IMR-90 (cell line): ENCODE measurements around the gene SLF1. TPM values are rescaled to one million over a fixed set of nuclear protein-coding genes. Genes with fewer than 3 reads are reported as not detected.
A peak's percentile ranks its signal among the peaks of the same experiment; 100 is the strongest.

Source experiments
- ATAC-seq: fragments of 200-7000 bp; cut with Tn5 transposase; 2 replicates; pipeline ENCODE4 v1.9.1; 2020; ENCODE audit warnings: low read depth, mild to moderate bottlenecking, moderate library complexity
- BruUV-seq: library from RNA; stranded (reverse); fragments of 400-500 nt; replicated peaks from 2 replicates; lab custom pipeline; 2021; lab: Mats Ljungman, UMichigan
- CTCF ChIA-PET: fragments of 300-600 bp; formaldehyde crosslinking; extraction: SDS; loops from one replicate; lab custom pipeline; 2021; ENCODE audit warnings: antibody characterized with exemption; lab: Yijun Ruan, JAX
- POLR2A ChIA-PET: fragments of 300-600 bp; sonication (Branson Sonifier 250); formaldehyde crosslinking; loops from one replicate; lab custom pipeline; 2022; ENCODE audit warnings: antibody characterized with exemption; ENCODE audit not compliant: unreplicated experiment; lab: Charles Lee
- DNase-seq: peaks from one replicate; pipeline ENCODE4 v3.0.0; 2013
- H2AFZ ChIP-seq: replicated peaks from 2 replicates; pipeline ENCODE3; 2013; ENCODE audit warnings: low read length, mild to moderate bottlenecking; ENCODE audit not compliant: poor library complexity
- H2AK5ac ChIP-seq: 2 replicates; pipeline ENCODE4 v1.6.1; 2013; ENCODE audit warnings: low read depth, low read length, inconsistent platforms
- H2AK9ac ChIP-seq: replicated peaks from 2 replicates; pipeline ENCODE3; 2013; ENCODE audit warnings: mild to moderate bottlenecking, low read depth, low read length, moderate library complexity; ENCODE audit not compliant: poor library complexity
- H2BK120ac ChIP-seq: 2 replicates; pipeline ENCODE4 v1.6.1; 2013; ENCODE audit warnings: low read depth, low read length, inconsistent platforms
- H2BK15ac ChIP-seq: 3 replicates; pipeline ENCODE4 v1.6.1; 2013; ENCODE audit warnings: low read depth, low read length, inconsistent platforms
- H2BK20ac ChIP-seq: 2 replicates; pipeline ENCODE4 v1.6.1; 2013; ENCODE audit warnings: low read depth, mild to moderate bottlenecking, inconsistent platforms, low read length, moderate library complexity
- H2BK5ac ChIP-seq: 2 replicates; pipeline ENCODE4 v1.6.1; 2013; ENCODE audit warnings: mild to moderate bottlenecking, low read depth, low read length, inconsistent platforms; ENCODE audit not compliant: poor library complexity, severe bottlenecking
- H3K14ac ChIP-seq: replicated peaks from 2 replicates; pipeline ENCODE4 v1.6.1; 2013; ENCODE audit warnings: low read depth, low read length, inconsistent platforms
- H3K18ac ChIP-seq: 2 replicates; pipeline ENCODE4 v1.6.1; 2013; ENCODE audit warnings: low read depth, low read length, control low read depth
- H3K23ac ChIP-seq: 2 replicates; pipeline ENCODE4 v1.6.1; 2013; ENCODE audit warnings: low read depth, low read length, inconsistent platforms
- H3K27ac ChIP-seq: 2 replicates; pipeline ENCODE4 v1.5.1; 2013; ENCODE audit warnings: mild to moderate bottlenecking, control low read depth, low read length; ENCODE audit not compliant: insufficient read depth
- H3K27me3 ChIP-seq: 2 replicates; pipeline ENCODE4 v1.6.1; 2013; ENCODE audit warnings: low read length; ENCODE audit not compliant: control insufficient read depth, insufficient read depth
- H3K36me3 ChIP-seq: 2 replicates; pipeline ENCODE4 v1.6.1; 2013; ENCODE audit warnings: low read length, mixed read lengths; ENCODE audit not compliant: control insufficient read depth, insufficient read depth
- H3K4ac ChIP-seq: 2 replicates; pipeline ENCODE4 v1.6.1; 2013; ENCODE audit warnings: low read depth, low read length, inconsistent platforms
- H3K4me1 ChIP-seq: 2 replicates; pipeline ENCODE4 v1.6.1; 2013; ENCODE audit warnings: low read length, mixed read lengths; ENCODE audit not compliant: control insufficient read depth, insufficient read depth
- H3K4me2 ChIP-seq: 2 replicates; pipeline ENCODE4 v1.6.1; 2013; ENCODE audit warnings: low read depth, mild to moderate bottlenecking, control low read depth, low read length, moderate library complexity
- H3K4me3 ChIP-seq: 2 replicates; pipeline ENCODE4 v1.5.1; 2013; ENCODE audit warnings: low read depth, mild to moderate bottlenecking, control low read depth, low read length, moderate library complexity; ENCODE audit not compliant: insufficient read depth
- H3K56ac ChIP-seq: 2 replicates; pipeline ENCODE4 v1.6.1; 2013; ENCODE audit warnings: low read length, inconsistent platforms; ENCODE audit not compliant: insufficient read depth; ENCODE audit errors: extremely low read depth
- H3K79me1 ChIP-seq, 2 experiments: 2 replicates each; pipeline ENCODE4 v1.6.1; 2013; ENCODE audit warnings: low read length in 2 of 2, inconsistent platforms in 1 of 2, low read depth in 1 of 2
- H3K9ac ChIP-seq: 2 replicates; pipeline ENCODE4 v1.6.1; 2013; ENCODE audit warnings: low read depth, low read length, control low read depth
- H3K9me1 ChIP-seq: 2 replicates; pipeline ENCODE4 v1.6.1; 2013; ENCODE audit warnings: low read length, inconsistent platforms; ENCODE audit not compliant: insufficient read depth
- H3K9me3 ChIP-seq: 2 replicates; pipeline ENCODE4 v1.6.1; 2013; ENCODE audit warnings: low read length; ENCODE audit not compliant: control insufficient read depth, insufficient read depth
- H4K20me1 ChIP-seq: 2 replicates; pipeline ENCODE4 v1.6.1; 2013; ENCODE audit warnings: low read length, inconsistent platforms; ENCODE audit not compliant: insufficient read depth
- H4K5ac ChIP-seq: 2 replicates; pipeline ENCODE4 v1.6.1; 2013; ENCODE audit warnings: mild to moderate bottlenecking, low read depth, low read length, control low read depth
- H4K8ac ChIP-seq, 2 experiments: 2 replicates each; pipeline ENCODE4 v1.6.1; 2013; ENCODE audit warnings: low read depth in 2 of 2, low read length in 2 of 2, control low read depth in 1 of 2, inconsistent platforms in 1 of 2
- H4K91ac ChIP-seq: 2 replicates; pipeline ENCODE4 v1.6.1; 2013; ENCODE audit warnings: low read depth, low read length, inconsistent platforms; ENCODE audit not compliant: insufficient read depth
- BHLHE40 ChIP-seq: fragments of 150-350 bp; IDR thresholded peaks from 2 replicates; pipeline ENCODE4 v1.6.1; 2016; ENCODE audit warnings: mild to moderate bottlenecking, low read depth, low read length
- CEBPB ChIP-seq: IDR thresholded peaks from 2 replicates; pipeline ENCODE4 v1.6.1; 2012; ENCODE audit warnings: low read depth, low read length, improper control_type of control experiment
- FOS ChIP-seq: fragments of 150-350 bp; IDR thresholded peaks from 2 replicates; pipeline ENCODE4 v1.6.1; 2016; ENCODE audit warnings: low read depth, low read length
- MXI1 ChIP-seq: IDR thresholded peaks from 2 replicates; pipeline ENCODE4 v1.6.1; 2012; ENCODE audit warnings: low read depth, mild to moderate bottlenecking, low read length, moderate library complexity, borderline replicate concordance
- RAD21 ChIP-seq: IDR thresholded peaks from 2 replicates; pipeline ENCODE4 v1.6.1; 2012; ENCODE audit warnings: low read length, improper control_type of control experiment
- RFX5 ChIP-seq: IDR thresholded peaks from 2 replicates; pipeline ENCODE4 v1.8.0; 2012; ENCODE audit warnings: low read depth, mild to moderate bottlenecking, low read length, moderate library complexity
- WGBS, 2 experiments: methylation state at CpG; one replicate each; pipeline versions ENCODE4 v1.1.5 to v1.1.7; 2013; ENCODE audit warnings: missing lambda C conversion rate in 2 of 2; ENCODE audit not compliant: insufficient read length in 1 of 2; ENCODE audit errors: extremely low coverage in 2 of 2; 5-methylcytosine and 5-hydroxymethylcytosine counted together
- dilution Hi-C: fragments of 300-500 bp; cut with HindIII; formaldehyde crosslinking; loops from one replicate; pipeline ENCODE4 v1.14.3; 2018; ENCODE audit warnings: low sequenced_read_pairs; ENCODE audit not compliant: unreplicated experiment
- in situ Hi-C: fragments of 300-500 bp; cut with MboI; formaldehyde crosslinking; loops from 3 replicates; pipeline ENCODE4 v1.14.3; 2019; ENCODE audit warnings: low sequenced_read_pairs, inconsistent platforms, mixed read lengths
- intact Hi-C: fragments of 100-400 bp; cut with micrococcal nuclease; formaldehyde crosslinking; loops from 2 replicates; pipeline ENCODE4 v1.10.0; 2022
- polyA plus RNA-seq, 3 experiments: library from polyadenylated mRNA; depleted of rRNA; stranded (reverse); fragments of >200 nt; gene quantifications; 2 replicates each; pipeline ENCODE4 v1.2.3, GENCODE V29; 2012; ENCODE audit warnings: low replicate concordance in 1 of 3
- total RNA-seq: library from RNA; depleted of rRNA; stranded (reverse); fragments of >200 nt; gene quantifications from 2 replicates; pipeline ENCODE4 v1.2.3, GENCODE V29; 2012
- TF ChIP-seq, protein P1 (sequence below): fragments of 150-350 bp; IDR thresholded peaks from 2 replicates; pipeline ENCODE4 v1.6.1; 2016; ENCODE audit warnings: low read depth, mild to moderate bottlenecking, low read length, moderate library complexity, borderline replicate concordance
- TF ChIP-seq, protein P2 (sequence below): conservative IDR thresholded peaks from 2 replicates; pipeline ENCODE4 v1.5.1; 2012; ENCODE audit warnings: mild to moderate bottlenecking, low read depth, low read length, improper control_type of control experiment
- TF ChIP-seq, protein P3 (sequence below): fragments of 150-350 bp; IDR thresholded peaks from 2 replicates; pipeline ENCODE4 v1.6.1; 2017; ENCODE audit warnings: mild to moderate bottlenecking, antibody characterized with exemption, low read length, low read depth

Gene SLF1
- total and polyA plus RNA-seq, 2 of the 4 experiments (the other 2 are of a cell fraction) = 1.9 to 3.4 TPM

DNA sequence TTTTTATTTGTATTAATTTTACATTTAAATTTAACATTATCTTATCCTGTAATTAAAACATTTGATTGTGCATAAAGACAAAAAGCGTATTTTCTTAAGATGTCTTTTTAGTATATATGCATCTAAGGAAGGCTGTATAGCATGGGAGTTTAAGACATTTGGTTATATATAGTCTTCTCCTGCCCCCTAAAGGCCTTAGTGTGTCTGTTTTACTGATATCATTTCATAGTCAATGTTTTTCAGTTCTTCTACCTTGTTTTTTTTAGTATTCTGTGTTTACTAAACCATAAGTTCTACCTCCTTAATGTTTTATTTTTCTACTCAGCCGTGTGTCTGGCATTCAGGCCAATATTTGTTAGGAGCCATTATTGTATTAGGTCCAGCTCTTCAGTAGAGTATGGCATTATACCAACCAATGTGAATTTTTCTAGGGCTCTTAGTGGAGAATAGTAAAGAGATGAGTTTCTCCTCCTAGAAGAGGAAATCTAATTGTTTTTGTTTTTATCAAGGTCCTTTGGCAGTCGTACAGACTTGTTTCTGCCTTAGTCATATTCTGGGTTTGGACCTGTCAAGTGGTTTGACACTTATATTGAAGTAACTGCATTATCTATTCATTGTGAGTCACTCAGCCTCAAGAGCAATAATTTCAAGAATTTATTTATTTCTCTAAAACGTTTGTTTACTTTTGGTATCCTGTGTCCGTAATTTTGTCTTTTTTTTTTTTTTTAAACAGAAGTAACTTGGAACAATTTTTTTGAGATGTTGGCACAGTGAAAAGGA, 74.8 kb downstream of the SLF1 start:
- CTCF ChIA-PET = interaction anchor here (0.6 to 1.3 kb wide), 4 partner anchors 9 to 200 kb away, joined by 3 to 7 read pairs (median 4); no protein-coding TSS in a partner anchor
- Histone ChIP-seq H4K8ac (no peak overlapping the region), H2BK120ac (no peak overlapping the region), H2AK9ac (no peak overlapping the region), H2AK5ac (no peak overlapping the region), H3K27ac (no peak overlapping the region), H2BK15ac (no peak overlapping the region), H3K4me1 (peaks cover 4% of the 10 kb centered on the region), H3K27me3 (no peaks in the 10 kb centered on the region), H2BK20ac (no peak overlapping the region), H3K36me3 (no peaks in the 10 kb centered on the region), H3K4ac (no peak overlapping the region), H3K9ac (no peak overlapping the region), H4K5ac (no peak overlapping the region), H3K9me3 (no peaks in the 10 kb centered on the region), H2AFZ (no peak overlapping the region), H3K14ac (no peak overlapping the region), H2BK5ac (no peak overlapping the region), H4K20me1 (no peaks in the 10 kb centered on the region), H3K4me3 (no peak overlapping the region), H3K56ac (no peak overlapping the region), H4K91ac (no peak overlapping the region), H3K23ac (no peak overlapping the region), H3K18ac (no peak overlapping the region), H3K79me1 (no peaks in the 10 kb centered on the region), H3K9me1 (0 out of 2 replicates have a peak, but pooled peaks cover 3% of the 10 kb centered on the region), H3K4me2 (peak overlapping the region; percentile 59; the same call in 1 of the 2 replicates)
- TF ChIP-seq, protein P1, sequence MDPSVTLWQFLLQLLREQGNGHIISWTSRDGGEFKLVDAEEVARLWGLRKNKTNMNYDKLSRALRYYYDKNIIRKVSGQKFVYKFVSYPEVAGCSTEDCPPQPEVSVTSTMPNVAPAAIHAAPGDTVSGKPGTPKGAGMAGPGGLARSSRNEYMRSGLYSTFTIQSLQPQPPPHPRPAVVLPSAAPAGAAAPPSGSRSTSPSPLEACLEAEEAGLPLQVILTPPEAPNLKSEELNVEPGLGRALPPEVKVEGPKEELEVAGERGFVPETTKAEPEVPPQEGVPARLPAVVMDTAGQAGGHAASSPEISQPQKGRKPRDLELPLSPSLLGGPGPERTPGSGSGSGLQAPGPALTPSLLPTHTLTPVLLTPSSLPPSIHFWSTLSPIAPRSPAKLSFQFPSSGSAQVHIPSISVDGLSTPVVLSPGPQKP = no peak
- TF ChIP-seq MXI1 (no peak), RFX5 (no peak), CEBPB (no peak), FOS (peak; percentile 52; the same call in 1 of the 2 replicates), BHLHE40 (no peak), RAD21 (peak; percentile 50)
- TF ChIP-seq, protein P2, sequence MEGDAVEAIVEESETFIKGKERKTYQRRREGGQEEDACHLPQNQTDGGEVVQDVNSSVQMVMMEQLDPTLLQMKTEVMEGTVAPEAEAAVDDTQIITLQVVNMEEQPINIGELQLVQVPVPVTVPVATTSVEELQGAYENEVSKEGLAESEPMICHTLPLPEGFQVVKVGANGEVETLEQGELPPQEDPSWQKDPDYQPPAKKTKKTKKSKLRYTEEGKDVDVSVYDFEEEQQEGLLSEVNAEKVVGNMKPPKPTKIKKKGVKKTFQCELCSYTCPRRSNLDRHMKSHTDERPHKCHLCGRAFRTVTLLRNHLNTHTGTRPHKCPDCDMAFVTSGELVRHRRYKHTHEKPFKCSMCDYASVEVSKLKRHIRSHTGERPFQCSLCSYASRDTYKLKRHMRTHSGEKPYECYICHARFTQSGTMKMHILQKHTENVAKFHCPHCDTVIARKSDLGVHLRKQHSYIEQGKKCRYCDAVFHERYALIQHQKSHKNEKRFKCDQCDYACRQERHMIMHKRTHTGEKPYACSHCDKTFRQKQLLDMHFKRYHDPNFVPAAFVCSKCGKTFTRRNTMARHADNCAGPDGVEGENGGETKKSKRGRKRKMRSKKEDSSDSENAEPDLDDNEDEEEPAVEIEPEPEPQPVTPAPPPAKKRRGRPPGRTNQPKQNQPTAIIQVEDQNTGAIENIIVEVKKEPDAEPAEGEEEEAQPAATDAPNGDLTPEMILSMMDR = peak; percentile 49
- TF ChIP-seq, protein P3, sequence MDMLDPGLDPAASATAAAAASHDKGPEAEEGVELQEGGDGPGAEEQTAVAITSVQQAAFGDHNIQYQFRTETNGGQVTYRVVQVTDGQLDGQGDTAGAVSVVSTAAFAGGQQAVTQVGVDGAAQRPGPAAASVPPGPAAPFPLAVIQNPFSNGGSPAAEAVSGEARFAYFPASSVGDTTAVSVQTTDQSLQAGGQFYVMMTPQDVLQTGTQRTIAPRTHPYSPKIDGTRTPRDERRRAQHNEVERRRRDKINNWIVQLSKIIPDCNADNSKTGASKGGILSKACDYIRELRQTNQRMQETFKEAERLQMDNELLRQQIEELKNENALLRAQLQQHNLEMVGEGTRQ = no peak
- BruUV-seq = no TSS peak
- WGBS, 2 experiments = no CpG with 5 or more reads among the region's 5 CpGs
- POLR2A ChIA-PET = no interaction called here
- dilution Hi-C loops (no loop called here), intact Hi-C loops (loop anchor here (2.0 to 10.0 kb wide), 7 partner anchors 76 to 1106 kb away; partner anchors contain the start of genes KIAA0825 and SLF1), in situ Hi-C loops (loop anchor here (10.0 kb wide), 1 partner anchor 1108 kb away; the partner anchor contains the start of genes NR2F1 and NR2F1-AS1)
- DNase-seq (peak; percentile 93), ATAC-seq (peak; percentile 80)
